ENCODE measurements around the gene WNT16. TPM values are rescaled to one million over a fixed set of nuclear protein-coding genes. Genes with fewer than 3 reads are reported as not detected.

Gene WNT16
- total RNA-seq, 2 donors from 2014 or later = 0.57 to 0.93 TPM

GRCh38 chr7:121337398-121337797 is 8.6 kb downstream of the WNT16 start:
- peaks cover 5% of the 10 kb centered on the region for H3K36me3 Mint-ChIP-seq (ENCODE audit: low read depth)
- no peaks in the 10 kb centered on the region for H3K4me1 ChIP-seq (ENCODE audit: control insufficient read depth, insufficient read depth, low read length)
- no peak for DNase-seq
- H3K36me3 ChIP-seq (ENCODE audit: control insufficient read depth, insufficient read depth, low read length) = peaks cover 5% of the 10 kb centered on the region
- peaks cover 4% of the 10 kb centered on the region for H3K27me3 Mint-ChIP-seq (ENCODE audit: insufficient read depth)
- H3K27ac Mint-ChIP-seq = no peak overlapping the region
- WGBS, 2 experiments (ENCODE audit: insufficient coverage in 1 of 2, insufficient read length in 1 of 2) = 93 to 100% methylated on average over 1 to 3 of the region's 3 CpGs
- no peak overlapping the region for H3K4me3 Mint-ChIP-seq
- H3K4me3 ChIP-seq (ENCODE audit: low read length) = no peak overlapping the region
- H3K4me1 Mint-ChIP-seq = no peaks in the 10 kb centered on the region
- H3K27ac ChIP-seq (ENCODE audit: low read depth, low read length) = no peak overlapping the region
- H3K9me3 Mint-ChIP-seq = no peaks in the 10 kb centered on the region
- H3K27me3 ChIP-seq (ENCODE audit: control insufficient read depth, insufficient read depth, low read length, poor library complexity, severe bottlenecking) = peaks cover 1% of the 10 kb centered on the region
- H3K9me3 ChIP-seq (ENCODE audit: control insufficient read depth, low read length) = no peaks in the 10 kb centered on the region
- no peak for TF ChIP-seq CTCF (conservative IDR thresholded peaks at IDR 0.05)
- H3K9ac ChIP-seq (ENCODE audit: extremely low read depth, low read length, poor library complexity, severe bottlenecking) = no peak overlapping the region

GRCh38 chr7:121339082-121339481 is 10.3 kb downstream of the WNT16 start:
- Histone ChIP-seq H3K9me3 (ENCODE audit: control insufficient read depth, low read length) (no peaks in the 10 kb centered on the region), H3K27ac (ENCODE audit: low read depth, low read length) (no peak overlapping the region), H3K27me3 (ENCODE audit: control insufficient read depth, insufficient read depth, low read length, poor library complexity, severe bottlenecking) (no peaks in the 10 kb centered on the region), H3K36me3 (ENCODE audit: control insufficient read depth, insufficient read depth, low read length) (peaks cover 10% of the 10 kb centered on the region), H3K4me3 (ENCODE audit: low read length) (no peak overlapping the region), H3K9ac (ENCODE audit: extremely low read depth, low read length, poor library complexity, severe bottlenecking) (no peak overlapping the region), H3K4me1 (ENCODE audit: control insufficient read depth, insufficient read depth, low read length) (no peaks in the 10 kb centered on the region)
- Mint-ChIP-seq H3K9me3 (no peaks in the 10 kb centered on the region), H3K4me1 (no peaks in the 10 kb centered on the region), H3K4me3 (no peak overlapping the region), H3K36me3 (ENCODE audit: low read depth) (peaks cover 6% of the 10 kb centered on the region), H3K27ac (no peak overlapping the region), H3K27me3 (ENCODE audit: insufficient read depth) (peaks cover 4% of the 10 kb centered on the region)
- TF ChIP-seq CTCF (conservative IDR thresholded peaks at IDR 0.05) = no peak
- 88 to 94% methylated on average over 4 to 5 of the region's 5 CpGs for WGBS, 2 experiments (ENCODE audit: insufficient coverage in 1 of 2, insufficient read length in 1 of 2)
- DNase-seq = no peak

- Mint-ChIP-seq H3K27me3 (ENCODE audit: insufficient read depth) (no peaks in the 10 kb centered on the region), H3K4me3 (no peak overlapping the region), H3K36me3 (ENCODE audit: low read depth) (peaks cover 14% of the 10 kb centered on the region), H3K9me3 (no peaks in the 10 kb centered on the region), H3K27ac (no peak overlapping the region), H3K4me1 (no peaks in the 10 kb centered on the region)
- Histone ChIP-seq H3K27ac (ENCODE audit: low read depth, low read length) (no peak overlapping the region), H3K9me3 (ENCODE audit: control insufficient read depth, low read length) (no peaks in the 10 kb centered on the region), H3K4me1 (ENCODE audit: control insufficient read depth, insufficient read depth, low read length) (no peaks in the 10 kb centered on the region), H3K27me3 (ENCODE audit: control insufficient read depth, insufficient read depth, low read length, poor library complexity, severe bottlenecking) (no peaks in the 10 kb centered on the region), H3K36me3 (ENCODE audit: control insufficient read depth, insufficient read depth, low read length) (peaks cover 14% of the 10 kb centered on the region), H3K9ac (ENCODE audit: extremely low read depth, low read length, poor library complexity, severe bottlenecking) (no peak overlapping the region), H3K4me3 (ENCODE audit: low read length) (no peak overlapping the region)
- no peak for DNase-seq
- TF ChIP-seq CTCF (conservative IDR thresholded peaks at IDR 0.05) = no peak
These were observed 13.1 kb downstream of the WNT16 start for GRCh38 chr7:121341933-121342332.

Measured in endodermal cell (in vitro differentiated cells).